Vagina (tissue), 2 donors: ENCODE data around the gene AKR1B15.

Experiments
- POLR2AphosphoS5 ChIP-seq, 2 donors: sonication (generic); formaldehyde crosslinking; IDR thresholded peaks; one replicate each; pipeline ENCODE4 v1.9.0; 2017; ENCODE audit warnings: antibody characterized with exemption in 2 of 2, mild to moderate bottlenecking in 2 of 2, low read depth in 1 of 2; ENCODE audit not compliant: insufficient read depth in 1 of 2
- TF ChIP-seq, protein P1 (sequence below), 3 experiments: fragments of 450-650 bp in 2 of 3; fragments of 200-600 bp in 1 of 3; sonication (generic) in 1 of 3; IDR thresholded peaks; one replicate each; pipeline ENCODE4 v1.5.1; 2017 to 2019; ENCODE audit warnings: antibody characterized with exemption in 3 of 3, mild to moderate bottlenecking in 2 of 3, moderate library complexity in 2 of 3

DNA sequence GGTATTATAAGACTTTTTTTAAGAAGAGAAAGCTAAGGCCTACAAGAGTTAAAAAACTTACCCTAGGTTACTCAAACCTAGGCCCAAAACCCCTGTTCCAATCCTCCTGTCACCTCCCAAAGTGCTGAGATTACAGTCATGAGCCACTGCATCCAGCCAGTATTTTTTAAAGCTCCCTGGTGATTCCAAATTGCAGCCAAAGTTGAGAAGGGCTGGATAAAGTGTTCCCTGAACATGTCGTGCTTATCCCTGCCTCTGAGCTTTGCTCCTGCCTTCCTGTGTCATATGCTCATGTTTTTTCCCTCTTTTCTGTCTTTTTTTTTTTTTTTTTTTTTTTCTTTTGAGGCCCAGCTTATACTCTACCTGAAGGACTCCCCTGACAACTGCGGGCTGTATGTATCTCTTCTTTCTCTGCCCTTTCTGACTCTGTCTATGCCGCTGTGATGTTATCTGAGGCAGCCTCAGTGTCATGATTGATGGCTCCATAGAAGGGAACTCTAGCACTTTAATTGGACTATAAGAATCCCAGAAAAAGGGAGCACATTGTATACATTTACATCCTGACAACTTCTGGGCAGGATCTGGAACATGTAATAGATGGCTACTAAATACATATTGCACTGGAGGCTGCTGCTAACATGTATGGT, 13.5 kb upstream of the AKR1B15 start:
- TF ChIP-seq, protein P1, sequence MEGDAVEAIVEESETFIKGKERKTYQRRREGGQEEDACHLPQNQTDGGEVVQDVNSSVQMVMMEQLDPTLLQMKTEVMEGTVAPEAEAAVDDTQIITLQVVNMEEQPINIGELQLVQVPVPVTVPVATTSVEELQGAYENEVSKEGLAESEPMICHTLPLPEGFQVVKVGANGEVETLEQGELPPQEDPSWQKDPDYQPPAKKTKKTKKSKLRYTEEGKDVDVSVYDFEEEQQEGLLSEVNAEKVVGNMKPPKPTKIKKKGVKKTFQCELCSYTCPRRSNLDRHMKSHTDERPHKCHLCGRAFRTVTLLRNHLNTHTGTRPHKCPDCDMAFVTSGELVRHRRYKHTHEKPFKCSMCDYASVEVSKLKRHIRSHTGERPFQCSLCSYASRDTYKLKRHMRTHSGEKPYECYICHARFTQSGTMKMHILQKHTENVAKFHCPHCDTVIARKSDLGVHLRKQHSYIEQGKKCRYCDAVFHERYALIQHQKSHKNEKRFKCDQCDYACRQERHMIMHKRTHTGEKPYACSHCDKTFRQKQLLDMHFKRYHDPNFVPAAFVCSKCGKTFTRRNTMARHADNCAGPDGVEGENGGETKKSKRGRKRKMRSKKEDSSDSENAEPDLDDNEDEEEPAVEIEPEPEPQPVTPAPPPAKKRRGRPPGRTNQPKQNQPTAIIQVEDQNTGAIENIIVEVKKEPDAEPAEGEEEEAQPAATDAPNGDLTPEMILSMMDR (IDR thresholded peaks at IDR 0.05) = no peak
- TF ChIP-seq POLR2AphosphoS5 (IDR thresholded peaks at IDR 0.05; ENCODE audit: insufficient read depth in 1 of 2, low read depth in 1 of 2) = no peak
